G401 (cell line): Measurements from ENCODE around the gene MPHOSPH9. TPM values are rescaled to one million over a fixed set of nuclear protein-coding genes. Genes with fewer than 3 reads are reported as not detected.
A peak's percentile ranks its signal among the peaks of the same experiment; 100 is the strongest.

Source experiments
- DNase-seq: peaks from one replicate; pipeline ENCODE4 v3.0.0-alpha.2; 2015; ENCODE audit warnings: low spot score
- in situ Hi-C: cut with HindIII; loops from 2 replicates; pipeline ENCODE4 v1.10.0; 2016; ENCODE audit warnings: low sequenced_read_pairs, mixed read lengths
- total RNA-seq: library from RNA; depleted of rRNA; stranded (reverse); fragments of >200 nt; shearing (Covaris generic); gene quantifications from 2 replicates; pipeline ENCODE4 v1.2.3, GENCODE V29; 2014; rRNA removed

The MPHOSPH9 gene
- total RNA-seq, 1 experiment from 2014 or later, result 43.2 TPM

- DNase-seq, result peak; percentile 53
- in situ Hi-C loops, result no loop called here
Observed at GRCh38 chr12:123115409-123116121, 117.4 kb downstream of the MPHOSPH9 start.

- in situ Hi-C loops, result no loop called here
- DNase-seq, result peak; percentile 66
Observed at GRCh38 chr12:123114304-123115083, 118.4 kb downstream of the MPHOSPH9 start.

GRCh38 chr12:123113026-123113425, 119.9 kb downstream of the MPHOSPH9 start:
- DNase-seq, result no peak
- in situ Hi-C loops, result no loop called here

- in situ Hi-C loops, result no loop called here
- DNase-seq, result no peak
Observed at GRCh38 chr12:123111498-123112165, 121.3 kb downstream of the MPHOSPH9 start.

- DNase-seq, result peak; percentile 74
- in situ Hi-C loops, result no loop called here
Observed at GRCh38 chr12:123109319-123109772, 123.6 kb downstream of the MPHOSPH9 start.

GRCh38 chr12:123108682-123109066, 124.3 kb downstream of the MPHOSPH9 start:
- in situ Hi-C loops, result no loop called here
- no peak for DNase-seq

GRCh38 chr12:123107926-123108681, 124.8 kb downstream of the MPHOSPH9 start:
- in situ Hi-C loops, result no loop called here
- no peak for DNase-seq

GRCh38 chr12:123106640-123107359, 126.1 kb downstream of the MPHOSPH9 start:
- in situ Hi-C loops, result no loop called here
- DNase-seq, result no peak

GRCh38 chr12:123105211-123105826, 127.6 kb downstream of the MPHOSPH9 start:
- peak; percentile 56 for DNase-seq
- in situ Hi-C loops, result no loop called here

GRCh38 chr12:123104809-123105208, 128.1 kb downstream of the MPHOSPH9 start:
- DNase-seq, result no peak

More at GRCh38 chr12:123104809-123105208, 128.1 kb downstream of the MPHOSPH9 start:
- in situ Hi-C loops, result no loop called here

Other genes starting within 250 kb of the MPHOSPH9 start
- 0.06 and 1.9 TPM in 2 replicates for gene PITPNM2, start 82.1 kb downstream of the MPHOSPH9 start, total RNA-seq
- gene MTRFR, start 295 bp upstream of the MPHOSPH9 start, total RNA-seq, result 13.5 and 17.5 TPM in 2 replicates
- gene CDK2AP1, start 38.7 kb upstream of the MPHOSPH9 start, total RNA-seq, result 132 and 223 TPM in 2 replicates
- gene SBNO1, start 131.7 kb upstream of the MPHOSPH9 start, total RNA-seq, result 9.7 and 16.0 TPM in 2 replicates
- gene KMT5A, start 151.0 kb upstream of the MPHOSPH9 start, total RNA-seq, result 24.1 and 58.2 TPM in 2 replicates
- gene RILPL2, start 203.5 kb upstream of the MPHOSPH9 start, total RNA-seq, result 5.0 and 7.4 TPM in 2 replicates
- 6.3 and 9.1 TPM in 2 replicates for gene SNRNP35, start 225.0 kb upstream of the MPHOSPH9 start, total RNA-seq